Posterior cingulate gyrus (tissue), 11 donors: ENCODE data around the gene TFPI.
"Not testable (repeated sequence)": the region's sequence is repeated elsewhere in the genome, so short reads cannot be mapped to it uniquely, and the experiment has no call there.

Source experiments
- DNase-seq, 10 donors: peaks; one replicate each; pipeline versions ENCODE4 v3.0.0 to v3.0.0-alpha.2; 2020 to 2021; ENCODE audit warnings: mixed read lengths in 3 of 10
- intact Hi-C: fragments of 100-400 bp; cut with DNase I; formaldehyde crosslinking; loops from one replicate; pipeline ENCODE4 v1.15.1; 2023

The TFPI gene

GRCh38 chr2:187529977-187530721 is 24.1 kb downstream of the TFPI start:
- DNase-seq: no peak
- intact Hi-C loops: no loop called here

- intact Hi-C loops: no loop called here
Observed at GRCh38 chr2:187529248-187529976, 24.8 kb downstream of the TFPI start.

GRCh38 chr2:187528042-187528441 is 26.2 kb downstream of the TFPI start:
- intact Hi-C loops: no loop called here
- DNase-seq: no peak

More at GRCh38 chr2:187529248-187529976, 24.8 kb downstream of the TFPI start:
- DNase-seq: no peak

- DNase-seq: no peak
- intact Hi-C loops: no loop called here
Observed at GRCh38 chr2:187527262-187527661, 27.0 kb downstream of the TFPI start.

GRCh38 chr2:187526792-187527191 is 27.4 kb downstream of the TFPI start:
- intact Hi-C loops: no loop called here

GRCh38 chr2:187525163-187525900 is 28.9 kb downstream of the TFPI start:
- intact Hi-C loops: no loop called here

More at GRCh38 chr2:187526792-187527191, 27.4 kb downstream of the TFPI start:
- no peak for DNase-seq

GRCh38 chr2:187523325-187523724 is 30.9 kb downstream of the TFPI start:
- DNase-seq: no peak
- intact Hi-C loops: no loop called here

More at GRCh38 chr2:187525163-187525900, 28.9 kb downstream of the TFPI start:
- no peak for DNase-seq

GRCh38 chr2:187520121-187520624 is 34.1 kb downstream of the TFPI start:
- DNase-seq: peak in 1 of 10 donors; percentile 42
- intact Hi-C loops: no loop called here

- intact Hi-C loops: no loop called here
Observed at GRCh38 chr2:187519419-187520120, 34.7 kb downstream of the TFPI start.

GRCh38 chr2:187517750-187518361 is 36.4 kb downstream of the TFPI start:
- DNase-seq, intact Hi-C loops: not testable (repeated sequence)

More at GRCh38 chr2:187519419-187520120, 34.7 kb downstream of the TFPI start:
- DNase-seq: no peak

GRCh38 chr2:187516630-187517510 is 37.4 kb downstream of the TFPI start:
- intact Hi-C loops, DNase-seq: not testable (repeated sequence)

- no peak for DNase-seq
- intact Hi-C loops: no loop called here
Observed at GRCh38 chr2:187514930-187515329, 39.3 kb downstream of the TFPI start.

- DNase-seq: peak in 1 of 10 donors; percentile 44
- intact Hi-C loops: not testable (repeated sequence)
Observed at GRCh38 chr2:187514235-187514829, 39.9 kb downstream of the TFPI start.

GRCh38 chr2:187513460-187514234 is 40.6 kb downstream of the TFPI start:
- intact Hi-C loops, DNase-seq: not testable (repeated sequence)

- intact Hi-C loops: no loop called here
Observed at GRCh38 chr2:187511356-187512315, 42.6 kb downstream of the TFPI start.

More at GRCh38 chr2:187511356-187512315, 42.6 kb downstream of the TFPI start:
- no peak for DNase-seq
